NCI-H2081 (cell line): ENCODE results near the gene BNC2.

Experiments used
- DNase-seq, 2 experiments: peaks; one replicate each; lab custom pipeline; 2025; lab: John Stamatoyannopoulos, UW

The BNC2 gene

GRCh38 chr9:16368237-16369087 lies 502.0 kb downstream of the BNC2 start:
- peak in 1 of 2 experiments; percentile 59 for DNase-seq

GRCh38 chr9:16367605-16368231 lies 502.8 kb downstream of the BNC2 start:
- no peak for DNase-seq

GRCh38 chr9:16364347-16364746 lies 506.1 kb downstream of the BNC2 start:
- DNase-seq: no peak

GRCh38 chr9:16363916-16364315 lies 506.6 kb downstream of the BNC2 start:
- no peak for DNase-seq

DNA sequence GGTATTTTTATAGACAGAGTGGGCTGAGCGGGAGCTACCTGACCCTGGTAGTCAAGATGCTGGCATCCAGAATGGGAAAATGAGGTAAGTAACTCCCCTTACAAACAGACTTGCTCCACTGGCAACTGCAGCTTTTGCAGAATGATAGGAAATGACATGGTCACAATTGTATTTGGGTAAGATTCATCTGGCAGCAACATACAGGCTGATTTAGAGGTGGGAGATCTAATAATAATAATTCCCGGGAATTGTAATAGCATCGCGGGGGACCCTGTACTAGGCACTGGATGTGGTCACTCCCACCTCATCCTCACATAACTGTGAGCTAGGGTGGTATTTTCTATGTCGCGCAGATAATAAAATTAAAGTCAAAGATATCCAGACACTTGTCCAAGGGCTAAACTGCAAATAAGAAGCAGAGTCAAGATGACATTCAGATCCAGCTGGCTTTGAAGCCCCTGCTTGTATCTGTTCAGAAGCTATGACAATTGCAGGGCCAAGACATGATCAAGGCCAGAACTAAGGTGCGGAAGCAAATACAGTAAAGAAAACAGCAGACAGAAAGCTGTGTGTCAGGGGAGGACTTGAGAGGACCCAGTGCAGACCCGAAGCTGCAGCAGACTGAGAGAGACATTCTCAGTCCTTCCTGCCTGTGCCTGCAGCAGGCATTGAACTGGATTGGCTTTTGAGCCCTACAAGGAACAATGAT lies 507.2 kb downstream of the BNC2 start:
- DNase-seq: no peak

DNA sequence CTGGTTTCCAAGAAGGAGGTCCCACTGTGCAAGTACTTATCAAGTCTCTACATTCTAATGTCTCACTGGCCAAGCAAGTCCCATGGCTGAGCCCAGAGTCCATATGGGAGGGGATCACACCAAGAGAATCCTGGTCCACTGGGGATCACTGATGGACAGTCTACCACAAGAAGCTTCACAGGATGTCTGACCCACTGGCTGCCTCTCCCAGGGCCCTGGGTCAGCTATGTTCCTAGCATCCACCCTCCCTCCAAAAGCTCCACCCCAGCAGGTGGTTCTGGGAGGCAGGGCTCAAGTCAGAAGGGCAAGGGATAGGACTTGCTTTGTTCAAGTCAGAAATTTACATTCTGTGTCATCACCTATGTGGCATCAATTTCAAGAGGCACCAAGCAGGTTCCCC lies 508.5 kb downstream of the BNC2 start:
- DNase-seq: no peak

DNA sequence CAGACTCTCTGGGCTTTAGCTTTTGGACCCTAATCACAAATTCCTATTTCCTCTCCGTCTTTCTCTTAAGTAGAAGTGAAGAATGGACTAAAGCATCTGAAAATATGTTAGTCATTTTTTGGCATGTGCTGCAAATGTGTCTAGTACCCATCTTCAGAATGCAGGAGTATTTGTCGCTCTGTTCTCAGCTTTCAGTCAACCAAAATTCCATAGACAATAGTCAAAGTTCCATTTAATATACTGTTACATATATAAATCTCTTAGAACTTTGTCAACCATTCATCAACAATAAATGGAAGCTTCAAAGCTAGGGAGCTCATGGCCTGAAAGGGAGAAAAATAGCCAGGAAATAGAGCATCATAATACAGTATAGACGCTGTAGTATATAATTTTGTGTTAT lies 509.4 kb downstream of the BNC2 start:
- no peak for DNase-seq

GRCh38 chr9:16360247-16360646 lies 510.2 kb downstream of the BNC2 start:
- no peak for DNase-seq
